Stimulated activated CD8-positive, alpha-beta memory T cell treated with anti-CD3 and anti-CD28 coated beads, Interleukin-12 subunit alpha, Interleukin-12 subunit beta, amount 100 ng/mL, for 24 hours (primary cell): ENCODE data around the gene MRPL55.
A peak's percentile ranks its signal among the peaks of the same experiment; 100 is the strongest.

ENCODE experiments used
- DNase-seq: peaks from one replicate; pipeline ENCODE4 v3.0.0-alpha.2; 2020; ENCODE audit errors: extremely low read depth

MRPL55 gene

GRCh38 chr1:228084325-228084724, 24.8 kb downstream of the MRPL55 start:
- no peak for DNase-seq

- no peak for DNase-seq
These were observed 25.2 kb downstream of the MRPL55 start for GRCh38 chr1:228083871-228084278.

- no peak for DNase-seq
These were observed 25.9 kb downstream of the MRPL55 start for GRCh38 chr1:228082918-228083870.

- peak; percentile 84 for DNase-seq
These were observed 26.7 kb downstream of the MRPL55 start, which contains the start of gene ARF1 for GRCh38 chr1:228082214-228082917. Gene ARF1, plus strand, starts transcription at chr1:228082708. Its CDS starts 14,407 bp downstream, at chr1:228097115.

- no peak for DNase-seq
These were observed 27.4 kb downstream of the MRPL55 start for GRCh38 chr1:228081578-228082213.

GRCh38 chr1:228081144-228081543, 28.0 kb downstream of the MRPL55 start:
- DNase-seq, result no peak

GRCh38 chr1:228079601-228080263, 29.4 kb downstream of the MRPL55 start:
- no peak for DNase-seq

GRCh38 chr1:228079013-228079412, 30.1 kb downstream of the MRPL55 start:
- DNase-seq, result no peak

- DNase-seq, result no peak
These were observed 31.4 kb downstream of the MRPL55 start for GRCh38 chr1:228077565-228078330.

- no peak for DNase-seq
These were observed 32.2 kb downstream of the MRPL55 start for GRCh38 chr1:228076796-228077430.

- DNase-seq, result no peak
These were observed 33.3 kb downstream of the MRPL55 start for GRCh38 chr1:228075801-228076271.

- no peak for DNase-seq
These were observed 34.0 kb downstream of the MRPL55 start for GRCh38 chr1:228074954-228075730.

GRCh38 chr1:228073857-228074545, 35.1 kb downstream of the MRPL55 start:
- DNase-seq, result no peak

GRCh38 chr1:228073061-228073856, 35.8 kb downstream of the MRPL55 start:
- no peak for DNase-seq

GRCh38 chr1:228072658-228073043, 36.4 kb downstream of the MRPL55 start:
- no peak for DNase-seq

GRCh38 chr1:228071839-228072657, 37.1 kb downstream of the MRPL55 start:
- no peak for DNase-seq

- DNase-seq, result no peak
These were observed 38.2 kb downstream of the MRPL55 start for GRCh38 chr1:228070851-228071250.
